Measurements from ENCODE around the gene CHSY1.
A peak's percentile ranks its signal among the peaks of the same experiment; 100 is the strongest.
"Not testable (repeated sequence)": the region's sequence is repeated elsewhere in the genome, so short reads cannot be mapped to it uniquely, and the experiment has no call there.

CHSY1 gene

GRCh38 chr15:101251830-101252820 is at the start of gene CHSY1:
TSS of gene CHSY1 (minus strand) at chr15:101252048. CDS start at chr15:101251456, 592 bp downstream.
- DNase-seq: peak; percentile 55

DNA sequence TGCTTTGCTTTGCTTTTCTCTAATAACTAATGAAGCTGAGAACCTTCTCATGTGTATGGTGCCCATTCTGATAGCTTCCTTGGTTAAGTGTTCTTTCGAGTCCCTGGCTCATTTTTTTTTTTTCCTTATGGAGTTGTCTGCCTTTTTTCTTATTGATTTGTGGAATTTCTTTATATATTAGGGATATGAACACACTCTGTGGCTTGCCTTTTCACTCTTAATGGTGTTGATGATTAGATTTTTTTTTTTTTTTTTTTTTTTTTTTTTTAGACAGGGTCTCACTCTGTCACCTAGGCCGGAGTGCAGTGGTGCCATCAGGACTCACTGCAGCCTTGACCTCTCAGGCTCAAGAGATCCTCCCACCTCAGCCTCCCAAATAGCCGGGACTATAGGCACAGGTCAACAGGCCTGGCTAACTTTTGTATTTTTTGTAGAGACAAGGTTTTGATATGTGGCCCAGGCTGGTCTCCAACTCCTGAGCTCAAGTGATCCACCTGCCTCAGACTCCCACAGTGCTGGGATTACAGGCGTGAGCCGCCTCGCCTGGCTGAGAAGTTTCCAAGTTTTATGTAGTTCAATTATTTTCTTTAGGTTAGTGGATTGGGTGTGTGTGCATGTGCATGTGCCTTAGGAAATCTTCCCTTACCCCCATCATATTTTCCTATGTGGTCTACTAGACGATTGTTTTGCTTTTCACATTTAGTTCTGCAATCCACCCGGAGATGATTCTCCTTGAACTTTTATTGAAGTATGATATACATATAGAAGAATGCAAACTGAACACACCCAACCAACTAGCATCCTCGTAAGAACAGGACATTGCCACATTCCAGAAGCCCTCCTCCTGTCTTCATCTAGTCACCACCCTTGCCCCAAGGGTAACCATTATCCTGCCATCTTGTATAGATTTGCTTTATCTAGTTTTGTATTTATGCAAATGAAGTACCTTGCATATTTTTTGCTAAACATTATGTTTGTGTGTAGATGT is 44.9 kb upstream of the CHSY1 start:
- DNase-seq: no peak

- no peak for DNase-seq
Measured at GRCh38 chr15:101295607-101296161, 43.8 kb upstream of the CHSY1 start.

DNA sequence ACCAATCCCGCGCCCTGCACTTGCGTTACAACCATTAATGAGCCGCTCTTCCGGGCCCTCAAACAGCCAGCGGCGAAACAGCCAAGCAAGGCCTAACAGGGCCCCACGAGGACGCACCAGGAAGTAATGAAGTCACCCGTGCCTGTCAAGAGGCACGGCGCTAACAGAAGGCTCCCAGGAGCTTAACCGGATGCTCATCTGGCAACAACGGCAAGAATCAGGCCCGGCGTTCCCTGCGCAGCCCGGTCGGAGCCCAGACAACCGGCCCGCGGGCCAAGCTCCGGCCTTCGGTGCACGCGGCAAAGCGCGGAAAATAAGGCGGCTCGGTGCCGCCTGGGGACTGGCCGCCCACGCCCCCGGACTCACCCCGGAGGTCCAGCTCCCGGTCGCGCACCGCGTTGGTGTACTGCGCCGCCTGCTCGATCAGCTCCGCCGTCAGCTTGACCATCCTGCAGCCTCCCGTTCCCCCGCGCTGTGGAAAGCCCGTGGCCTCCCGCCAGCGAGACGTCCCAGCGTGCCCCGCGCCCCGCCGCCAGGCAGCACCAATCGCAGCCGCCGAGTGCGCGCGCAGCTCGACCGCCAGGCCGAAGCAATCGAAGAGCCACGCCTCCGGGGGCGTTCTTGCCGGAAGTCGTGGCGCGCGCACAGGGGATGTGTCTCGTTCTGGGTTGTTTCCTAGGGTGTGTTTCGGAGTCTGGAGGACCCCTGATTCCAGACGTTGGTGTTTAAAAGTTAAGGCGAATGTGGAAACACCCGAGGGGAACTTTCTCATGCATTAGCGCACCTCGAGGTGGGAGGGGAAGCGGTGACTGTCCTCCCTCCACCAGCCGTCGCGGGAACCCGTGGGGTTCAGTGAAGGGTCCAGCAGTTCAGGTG is 43.1 kb upstream of the CHSY1 start, which contains the start of gene SNRPA1:
TSS of gene SNRPA1 (minus strand) at position 518 of the 876 bp plus-strand sequence. CDS start at position 448, 70 bp downstream.
- peak; percentile 87 for DNase-seq

DNA sequence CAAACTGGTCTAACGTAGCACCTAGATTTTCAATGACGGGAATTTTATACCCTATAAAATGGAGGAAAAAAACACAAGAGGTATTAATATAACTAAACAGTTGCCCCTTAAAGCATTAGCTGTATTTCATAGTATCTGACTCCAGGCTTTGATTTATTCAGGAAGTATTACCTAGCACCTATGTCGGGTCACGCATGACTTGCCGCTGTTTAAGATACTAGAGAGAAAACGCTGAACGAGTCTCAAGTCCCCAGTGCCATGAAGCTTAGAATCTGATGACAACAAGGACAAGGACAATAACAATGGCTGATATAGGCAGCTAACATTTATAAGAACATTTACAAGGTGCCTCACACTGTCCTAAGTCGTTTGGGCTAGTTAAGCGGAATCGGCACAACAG is 41.3 kb upstream of the CHSY1 start:
- DNase-seq: no peak

DNA sequence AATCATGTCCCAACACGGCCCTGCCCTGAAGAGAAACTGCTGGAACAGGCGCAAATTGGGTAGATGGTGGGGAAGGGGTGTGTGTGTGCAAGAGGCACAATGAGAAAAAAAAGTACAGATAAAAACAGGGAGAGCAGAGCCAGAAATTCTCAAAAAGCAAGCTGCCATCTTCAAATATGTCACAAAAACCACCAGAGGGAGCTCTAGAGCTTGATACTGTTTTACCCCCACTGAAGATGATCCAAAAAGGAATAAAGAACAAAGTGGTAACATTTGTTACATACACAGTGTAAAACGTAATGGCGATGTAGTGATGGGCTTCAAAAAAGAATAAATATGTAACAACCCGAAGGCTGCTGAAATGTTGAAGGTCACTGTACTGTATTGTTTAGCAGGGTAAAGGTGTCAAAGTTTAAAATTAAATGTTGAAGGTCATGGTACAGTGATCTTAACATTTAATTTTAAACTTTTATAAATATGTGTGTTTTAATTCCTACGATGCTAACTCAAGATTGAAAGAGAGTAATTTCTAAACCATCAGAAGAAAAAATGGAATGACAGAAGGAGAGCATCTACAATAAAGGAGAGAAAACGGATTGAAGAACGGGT is 37.2 kb upstream of the CHSY1 start:
- peak; percentile 9 for DNase-seq

- not testable (repeated sequence) for DNase-seq
Measured at GRCh38 chr15:101287342-101287741, 35.5 kb upstream of the CHSY1 start.

DNA sequence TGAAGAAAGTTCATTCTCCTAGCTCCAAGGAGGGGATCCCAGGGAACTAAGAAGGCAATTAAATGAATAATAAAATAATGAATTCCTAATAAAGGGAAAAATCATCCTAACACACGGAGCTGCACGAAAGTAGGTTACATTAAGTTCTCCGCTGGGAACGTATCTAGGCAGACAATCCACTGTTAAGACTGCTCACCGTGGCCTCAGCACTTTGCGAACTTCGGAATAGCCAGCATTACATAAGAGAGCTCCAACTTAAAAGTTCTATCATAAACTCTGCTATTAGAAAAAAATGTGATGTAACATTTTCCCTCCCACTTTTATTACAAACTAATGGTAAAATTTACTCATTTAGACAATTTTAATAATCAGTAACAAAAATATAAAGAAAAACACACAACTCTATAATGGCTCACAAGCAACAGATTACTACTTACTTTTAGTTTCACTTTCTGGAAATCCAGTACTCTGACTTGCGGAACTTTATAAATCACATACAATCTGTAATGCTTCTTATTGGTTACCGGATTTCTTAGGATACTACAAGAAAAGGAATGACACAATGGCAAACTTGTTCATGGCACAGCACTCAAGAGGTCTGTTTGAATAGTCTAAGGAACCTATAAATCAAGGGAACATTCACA is 34.7 kb upstream of the CHSY1 start:
- no peak for DNase-seq

DNA sequence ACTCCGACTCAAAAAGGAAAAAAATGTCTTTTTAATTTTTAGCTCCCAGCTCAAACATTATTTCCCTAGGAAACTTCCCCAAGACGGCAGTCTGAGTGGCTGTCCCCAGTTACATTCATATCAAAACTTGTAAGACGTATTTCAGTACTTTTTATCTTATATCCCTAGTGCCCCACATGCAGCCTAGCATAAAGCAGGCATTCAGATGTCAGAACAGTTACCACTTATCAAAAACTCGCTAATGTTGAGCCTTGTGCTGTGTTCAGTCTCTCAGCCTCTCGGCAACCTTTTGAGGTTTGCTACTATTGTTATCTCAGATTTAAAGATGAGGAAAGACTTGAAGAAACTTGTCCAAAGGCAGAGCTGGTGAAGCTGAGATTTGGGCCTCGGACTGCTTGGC is 32.1 kb upstream of the CHSY1 start:
- DNase-seq: no peak

DNA sequence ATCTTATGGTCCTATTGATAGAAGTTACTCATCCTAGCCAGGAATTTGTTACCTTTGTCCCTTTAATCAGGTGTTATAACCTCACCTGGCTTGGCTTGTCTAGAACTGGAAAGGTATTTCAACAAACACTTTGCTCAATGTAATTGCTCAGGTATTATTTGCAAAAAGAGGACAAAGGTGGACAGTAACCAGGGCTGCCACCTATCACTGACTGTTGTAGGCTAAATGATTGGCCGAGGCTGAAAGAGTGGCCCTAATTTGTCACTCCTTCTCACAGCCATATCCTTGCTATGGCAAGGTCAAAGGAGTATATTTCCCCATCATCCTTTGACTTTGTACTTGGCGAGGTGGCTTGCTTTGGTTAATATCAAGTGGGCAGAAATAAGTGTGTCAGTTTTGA is 28.2 kb upstream of the CHSY1 start:
- no peak for DNase-seq

DNA sequence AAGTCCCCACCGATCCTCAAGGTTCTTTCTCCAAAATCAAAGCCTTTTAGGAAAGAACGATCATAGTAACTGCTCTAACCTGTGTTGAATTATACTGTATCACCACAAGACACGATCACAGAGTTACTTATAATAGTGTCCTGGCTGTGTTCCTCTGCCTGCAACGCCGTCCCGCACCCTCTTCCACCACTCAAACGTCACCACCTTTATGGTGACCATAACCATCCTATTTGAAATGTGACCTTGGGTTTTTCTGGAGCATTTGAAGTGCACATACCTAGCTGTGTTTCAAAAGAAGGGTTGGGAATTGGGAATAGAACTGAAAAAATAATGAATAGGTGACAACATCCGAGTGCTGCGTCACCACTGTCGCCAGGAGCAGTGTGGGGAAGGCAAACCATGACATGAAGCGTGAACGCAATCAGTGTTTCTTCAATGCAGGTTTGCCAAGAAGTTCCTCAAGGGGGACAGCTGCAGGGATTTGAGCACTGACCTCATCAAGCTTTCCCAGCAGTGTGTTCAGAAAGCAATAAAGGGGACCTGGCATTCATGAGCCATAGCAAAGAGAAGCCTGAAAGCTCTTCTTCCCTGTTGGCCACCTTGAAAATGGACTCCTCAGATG is 26.2 kb upstream of the CHSY1 start:
- DNase-seq: no peak

DNA sequence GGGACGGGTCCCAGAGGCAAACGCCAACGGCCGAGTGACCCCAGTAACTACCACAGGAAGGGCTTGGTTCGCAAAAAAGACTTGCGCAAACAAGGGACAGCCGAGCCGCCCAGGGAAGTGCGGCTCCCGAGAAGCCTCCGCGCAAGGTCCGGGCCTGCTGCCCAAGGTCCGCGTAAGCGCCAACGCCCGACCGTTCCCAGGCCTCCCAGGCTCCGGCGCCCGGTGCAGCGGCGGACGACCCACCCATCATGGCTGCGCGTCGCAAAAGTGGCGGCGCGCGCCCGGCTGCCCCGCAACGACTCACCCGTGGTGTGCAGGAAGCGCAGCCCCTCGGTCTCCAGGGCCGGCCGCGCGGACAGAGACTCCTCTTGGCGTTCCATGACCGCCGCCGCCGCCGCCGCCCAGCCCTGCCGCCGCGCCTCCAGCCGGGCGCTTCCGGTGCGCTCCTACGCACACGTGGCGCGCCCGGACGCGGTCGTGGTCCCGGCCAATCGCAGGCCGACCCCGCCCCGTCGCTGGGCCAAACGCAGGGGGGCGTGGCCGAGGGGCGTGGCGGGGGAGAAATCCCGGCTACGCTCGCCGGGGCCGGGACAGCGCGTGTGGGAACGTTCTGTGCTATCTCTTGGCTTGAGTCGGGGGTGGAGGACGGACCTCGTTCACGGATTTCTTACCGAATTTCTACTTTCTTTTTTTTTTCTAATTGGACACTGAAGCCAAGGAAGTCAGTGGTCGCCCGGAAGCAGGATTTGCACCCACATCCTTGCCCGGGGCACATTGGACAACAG is 25.4 kb upstream of the CHSY1 start, which contains the start of gene SELENOS:
TSS of gene SELENOS (minus strand) at position 448 of the 785 bp plus-strand sequence. CDS start at position 380, 68 bp downstream.
- DNase-seq: peak; percentile 71

DNA sequence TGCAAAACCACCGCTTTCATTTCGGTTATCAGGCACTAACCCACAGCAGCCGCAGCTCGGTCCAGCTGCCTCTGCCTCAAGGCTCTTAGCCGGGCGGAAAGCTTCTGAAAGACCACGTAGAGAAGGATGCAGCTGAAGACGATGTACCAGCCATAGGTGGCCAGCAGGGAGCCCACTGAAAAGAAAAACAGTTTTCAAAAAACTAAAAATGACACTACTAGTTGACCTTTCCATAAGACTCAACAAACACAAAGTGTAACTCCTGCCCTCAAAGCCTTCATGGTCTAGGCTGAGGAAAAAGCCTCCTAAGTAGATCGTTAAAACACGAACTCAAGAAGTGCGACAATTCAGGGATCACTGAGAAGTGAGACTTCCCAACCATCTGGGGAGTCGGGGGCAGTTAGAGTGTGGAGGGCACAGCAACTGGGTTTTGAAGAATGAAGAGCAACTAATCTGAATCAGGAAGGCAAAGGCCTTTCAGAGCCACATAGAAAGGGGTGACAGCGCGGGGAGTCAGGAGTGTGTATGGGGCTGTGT is 24.7 kb upstream of the CHSY1 start:
- DNase-seq: no peak

DNA sequence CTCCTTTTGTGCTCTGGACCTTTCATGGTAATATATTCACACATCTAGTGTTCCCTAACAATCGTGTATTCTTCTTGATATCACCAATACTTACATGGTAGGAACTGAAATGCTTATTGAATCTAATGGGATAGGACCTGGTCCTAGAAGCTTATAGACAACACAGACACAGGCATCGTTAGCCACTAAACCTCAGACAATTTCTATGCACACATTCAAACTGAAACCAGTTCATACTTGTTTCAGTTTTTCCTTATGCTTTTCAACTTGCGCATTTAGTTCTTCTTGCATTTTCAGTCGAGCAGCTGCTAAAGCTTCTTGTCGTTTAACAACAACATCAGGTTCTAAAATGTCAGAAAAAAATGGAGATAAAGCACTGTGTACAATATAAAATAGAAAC is 23.2 kb upstream of the CHSY1 start:
- no peak for DNase-seq

DNA sequence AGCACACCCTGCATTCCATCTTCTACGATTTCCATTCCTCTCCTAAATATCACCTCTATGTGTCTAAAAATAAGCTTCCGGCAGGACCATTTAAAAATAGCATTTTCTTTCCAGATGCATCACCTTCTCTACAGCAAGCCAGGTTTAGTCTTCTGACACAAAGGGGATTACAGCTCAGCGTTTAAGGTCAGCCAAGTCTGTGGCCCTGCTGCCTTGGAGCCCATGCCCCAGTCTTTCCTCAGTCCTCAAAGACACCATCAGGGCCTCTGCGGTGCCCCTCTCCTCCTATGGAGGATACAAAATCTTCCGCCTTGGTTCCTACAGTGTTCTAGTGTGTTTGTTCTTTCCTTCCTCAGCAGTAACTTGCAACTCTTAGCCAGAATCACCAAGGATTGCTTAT is 21.7 kb upstream of the CHSY1 start:
- no peak for DNase-seq

DNA sequence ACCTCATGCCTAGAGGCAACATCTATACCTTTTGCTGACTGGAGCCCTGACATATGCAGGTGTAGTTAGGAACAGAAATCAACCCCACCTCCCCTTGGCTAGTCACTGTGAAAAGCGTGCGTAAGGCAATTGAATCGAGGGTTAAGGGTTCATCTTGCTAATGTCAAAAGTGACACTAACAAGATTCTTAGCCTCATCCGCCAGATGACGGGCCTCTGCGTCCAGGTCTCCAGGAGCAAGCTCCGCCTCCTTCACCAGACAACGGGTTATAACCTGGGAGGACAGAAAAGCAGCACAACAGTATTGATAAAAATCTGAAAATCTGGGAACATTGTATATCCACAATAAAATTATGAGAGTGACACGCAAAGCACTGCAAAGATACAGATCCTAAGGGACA is 20.7 kb upstream of the CHSY1 start:
- DNase-seq: no peak

DNA sequence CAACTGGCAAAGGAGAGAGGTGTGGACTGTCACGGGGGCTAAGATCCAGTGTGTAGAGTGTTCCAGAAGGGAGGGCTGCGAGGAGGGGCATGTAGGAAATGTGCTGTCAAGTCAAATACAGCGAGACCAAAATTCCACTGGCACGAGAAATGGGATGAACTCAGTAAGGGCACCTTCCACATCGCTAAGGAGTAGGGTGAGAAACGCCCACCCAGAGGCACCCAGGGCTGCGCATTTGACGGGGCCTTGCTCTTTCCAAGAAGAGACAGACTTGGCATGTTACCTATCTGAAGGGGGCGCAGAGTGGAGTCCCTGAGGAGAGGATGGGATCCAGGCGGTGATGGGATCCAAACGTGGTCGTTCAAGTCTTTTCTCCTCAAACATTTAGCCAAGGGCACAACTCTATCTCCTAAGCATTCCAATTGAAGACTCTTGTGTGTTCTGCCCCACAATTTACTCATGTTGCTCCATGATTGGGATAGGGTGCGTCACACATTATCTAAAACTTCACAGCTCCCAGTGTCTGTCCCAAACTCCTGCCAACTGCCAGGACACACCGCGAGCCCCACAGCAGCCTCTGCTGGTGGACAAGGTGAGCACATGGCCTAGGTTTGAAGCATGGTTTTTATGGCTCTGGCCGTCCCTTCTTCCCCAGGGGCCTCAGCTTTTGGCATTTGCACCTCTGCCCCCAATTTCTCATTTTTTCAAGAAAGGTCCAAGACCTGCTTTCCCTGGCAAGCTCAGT is 17.8 kb upstream of the CHSY1 start:
- DNase-seq: no peak

All from NCI-H1092 (cell line).